Adrenal gland (tissue), 12 donors: ENCODE results near the gene NFATC3. TPM values are rescaled to one million over a fixed set of nuclear protein-coding genes. Genes with fewer than 3 reads are reported as not detected.
"Not testable (repeated sequence)": the region's sequence is repeated elsewhere in the genome, so short reads cannot be mapped to it uniquely, and the experiment has no call there.

ENCODE experiments used
- DNase-seq, 7 donors: peaks; one replicate each; pipeline ENCODE4 v3.0.0-alpha.2; 2019 to 2020
- H3K27ac ChIP-seq, 5 donors: fragments of 200-600 bp; sonication (generic) in 4 of 5; 1 replicate in 3 of 5; 2 replicates in 2 of 5; pipeline versions ENCODE4 v1.5.1 to v1.8.0; 2016 to 2020; ENCODE audit warnings: mild to moderate bottlenecking in 1 of 5
- H3K27me3 ChIP-seq: fragments of 200-600 bp; 2 replicates; pipeline ENCODE4 v1.8.0; 2021
- H3K36me3 ChIP-seq, 2 donors: fragments of 200-600 bp; replicated peaks in 1 of 2; 1 replicate in 1 of 2; 2 replicates in 1 of 2; pipeline versions ENCODE4 v1.5.1 to v1.8.0; 2018 to 2022
- H3K4me1 ChIP-seq, 2 donors: fragments of 200-600 bp; replicated peaks in 1 of 2; 1 replicate in 1 of 2; 2 replicates in 1 of 2; pipeline versions ENCODE4 v1.5.1 to v1.8.0; 2018 to 2021
- H3K4me3 ChIP-seq, 4 donors: fragments of 200-600 bp; sonication (generic) in 3 of 4; one replicate each; pipeline ENCODE4 v1.5.1; 2016 to 2018
- H3K9me3 ChIP-seq, 3 donors: fragments of 200-600 bp; sonication (generic) in 1 of 3; replicated peaks in 1 of 3; 1 replicate in 2 of 3; 2 replicates in 1 of 3; pipeline versions ENCODE4 v1.5.1 to v1.8.0; 2016 to 2021
- CTCF ChIP-seq, 6 experiments: fragments of 450-650 bp in 4 of 6; fragments of 200-600 bp in 2 of 6; sonication (generic) in 1 of 6; IDR thresholded peaks; 1 replicate in 5 of 6; 2 replicates in 1 of 6; pipeline versions ENCODE4 v1.5.1 to v1.8.0; 2016 to 2021; ENCODE audit warnings: antibody characterized with exemption in 6 of 6, mild to moderate bottlenecking in 2 of 6, moderate library complexity in 1 of 6
- POLR2A ChIP-seq, 2 donors: fragments of 450-650 bp; IDR thresholded peaks; one replicate each; pipeline ENCODE4 v1.6.1; 2017; ENCODE audit warnings: antibody characterized with exemption in 2 of 2, mild to moderate bottlenecking in 2 of 2, moderate library complexity in 1 of 2
- WGBS, 4 donors: extraction: QIAGEN DNeasy Blood & Tissue Kit in 2 of 4; methylation state at CpG; one replicate each; pipeline versions ENCODE4 v1.1.5 to v1.1.7; 2013 to 2017; 5-methylcytosine and 5-hydroxymethylcytosine counted together
- intact Hi-C, 2 donors: fragments of 100-400 bp; cut with DNase I; formaldehyde crosslinking; loops; one replicate each; pipeline versions ENCODE4 v1.14.1 to v1.15.0; 2022 to 2023
- polyA plus RNA-seq, 3 donors: library from polyadenylated mRNA; stranded (reverse); fragments of 200-250 nt in 2 of 3; fragments of 350-450 nt in 1 of 3; fragmentation: Illumina TruSeq in 1 of 3; extraction: RNeasy Lipid Tissue Mini Kit (QIAGEN cat#74804) in 1 of 3; gene quantifications; one replicate each; pipeline ENCODE4 v1.2.3, GENCODE V29; 2013 to 2014
- total RNA-seq, 9 donors: library from RNA; depleted of rRNA in 4 of 9; stranded (reverse); fragments of >200 nt in 4 of 9; fragments of 120-200 nt in 1 of 9; fragmentation: NEBNext Ultra II Directional in 1 of 9; extraction: Animal tissue kit (Norgen Biotek cat#: 25700) in 1 of 9; gene quantifications; one replicate each; pipeline versions ENCODE4 v1.1.0 to v1.2.4, GENCODE V29; 2013 to 2023
- donor health status: healthy with polysubstance abuse.
- donor health status: Bipolar disorder and iron deficiency.
- donor health status: DM: yes; HTN: yes; CAD: no.
- donor health status: DM: no; HTN: no; CAD: no.
- donor health status: DM: no; HTN: no; CAD: no.
- donor health status: DM: yes; HTN: yes; CAD: no.

Gene NFATC3
- total and polyA plus RNA-seq, 12 donors, result 6.6 to 81.2 (median 34.3) TPM

GRCh38 chr16:68113059-68113761 lies 28.0 kb downstream of the NFATC3 start:
- TF ChIP-seq POLR2A (IDR thresholded peaks at IDR 0.05) (no peak), CTCF (IDR thresholded peaks at IDR 0.05) (no peak)
- 61 to 82% (median 80%) methylated on average over 2 to 5 of the region's 5 CpGs for WGBS, 4 donors
- intact Hi-C loops, result no loop called here

GRCh38 chr16:68113765-68114240 lies 28.6 kb downstream of the NFATC3 start:
- Histone ChIP-seq H3K27me3 (no peaks in the 10 kb centered on the region), H3K27ac (no peak overlapping the region), H3K4me1 (peaks cover 0 to 18% of the 10 kb centered on the region in 2 donors), H3K9me3 (no peaks in the 10 kb centered on the region), H3K36me3 (no peaks in the 10 kb centered on the region), H3K4me3 (no peak overlapping the region)
- TF ChIP-seq CTCF (IDR thresholded peaks at IDR 0.05) (no peak), POLR2A (IDR thresholded peaks at IDR 0.05) (no peak)
- intact Hi-C loops, result no loop called here
- DNase-seq, result no peak
- WGBS, 4 donors, result 95 to 98% (median 97%) methylated on average over 5 to 12 of the region's 12 CpGs

More at GRCh38 chr16:68113059-68113761, 28.0 kb downstream of the NFATC3 start:
- H3K36me3 ChIP-seq, result no peaks in the 10 kb centered on the region
- H3K4me3 ChIP-seq, result no peak overlapping the region
- no peak for DNase-seq
- no peak overlapping the region for H3K27ac ChIP-seq
- peaks cover 0 to 18% of the 10 kb centered on the region in 2 donors for H3K4me1 ChIP-seq
- no peaks in the 10 kb centered on the region for H3K27me3 ChIP-seq
- H3K9me3 ChIP-seq, result peaks cover 0 to 1% (median 0%) of the 10 kb centered on the region in 3 donors

GRCh38 chr16:68114939-68115338 lies 29.8 kb downstream of the NFATC3 start:
- H3K9me3 ChIP-seq, H3K4me3 ChIP-seq, H3K27me3 ChIP-seq, intact Hi-C loops, H3K27ac ChIP-seq, H3K36me3 ChIP-seq, DNase-seq: not testable (repeated sequence)
- 78 to 99% (median 94%) methylated on average over 8 of the region's 8 CpGs for WGBS, 4 donors
- H3K4me1 ChIP-seq, result peaks cover 0 to 18% of the 10 kb centered on the region in 2 donors

GRCh38 chr16:68115851-68116250 lies 30.7 kb downstream of the NFATC3 start:
- H3K27me3 ChIP-seq, result no peaks in the 10 kb centered on the region
- 68 to 76% (median 74%) methylated on average over 2 of the region's 2 CpGs for WGBS, 4 donors
- H3K9me3 ChIP-seq, result no peaks in the 10 kb centered on the region
- H3K4me1 ChIP-seq, result peaks cover 0 to 18% of the 10 kb centered on the region in 2 donors
- no peak overlapping the region for H3K4me3 ChIP-seq
- TF ChIP-seq CTCF (IDR thresholded peaks at IDR 0.05) (no peak), POLR2A (IDR thresholded peaks at IDR 0.05) (no peak)
- no peak overlapping the region for H3K27ac ChIP-seq
- intact Hi-C loops, result no loop called here
- DNase-seq, result no peak
- no peaks in the 10 kb centered on the region for H3K36me3 ChIP-seq
